OCI-LY7 (cell line): ENCODE measurements around the gene ZNF438.

Experiments
- EZH2phosphoT487 ChIP-seq: fragments of 200-600 bp; sonication (generic); IDR thresholded peaks from 2 replicates; pipeline ENCODE4 v1.6.1; 2018; ENCODE audit warnings: low read depth, borderline replicate concordance, mild to moderate bottlenecking, mixed run types, antibody characterized with exemption, low read length, moderate library complexity, mixed read lengths
- TF ChIP-seq, protein P1 (sequence below): fragments of 200-600 bp; sonication (generic); conservative IDR thresholded peaks from 2 replicates; pipeline ENCODE4 v1.5.1; 2014; ENCODE audit warnings: mild to moderate bottlenecking, antibody characterized with exemption, low read length, moderate library complexity, mixed read lengths

- TF ChIP-seq, protein P1, sequence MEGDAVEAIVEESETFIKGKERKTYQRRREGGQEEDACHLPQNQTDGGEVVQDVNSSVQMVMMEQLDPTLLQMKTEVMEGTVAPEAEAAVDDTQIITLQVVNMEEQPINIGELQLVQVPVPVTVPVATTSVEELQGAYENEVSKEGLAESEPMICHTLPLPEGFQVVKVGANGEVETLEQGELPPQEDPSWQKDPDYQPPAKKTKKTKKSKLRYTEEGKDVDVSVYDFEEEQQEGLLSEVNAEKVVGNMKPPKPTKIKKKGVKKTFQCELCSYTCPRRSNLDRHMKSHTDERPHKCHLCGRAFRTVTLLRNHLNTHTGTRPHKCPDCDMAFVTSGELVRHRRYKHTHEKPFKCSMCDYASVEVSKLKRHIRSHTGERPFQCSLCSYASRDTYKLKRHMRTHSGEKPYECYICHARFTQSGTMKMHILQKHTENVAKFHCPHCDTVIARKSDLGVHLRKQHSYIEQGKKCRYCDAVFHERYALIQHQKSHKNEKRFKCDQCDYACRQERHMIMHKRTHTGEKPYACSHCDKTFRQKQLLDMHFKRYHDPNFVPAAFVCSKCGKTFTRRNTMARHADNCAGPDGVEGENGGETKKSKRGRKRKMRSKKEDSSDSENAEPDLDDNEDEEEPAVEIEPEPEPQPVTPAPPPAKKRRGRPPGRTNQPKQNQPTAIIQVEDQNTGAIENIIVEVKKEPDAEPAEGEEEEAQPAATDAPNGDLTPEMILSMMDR, result no peak
- no peak for TF ChIP-seq EZH2phosphoT487
These were observed 214.1 kb downstream of the ZNF438 start for GRCh38 chr10:30817541-30817940.
